Stimulated activated naive CD4-positive, alpha-beta T cell treated with Interleukin-2 at 50 U/mL for 16 hours (primary cell): ENCODE results near the gene MRAP2.

Experiments used
- DNase-seq: peaks from one replicate; lab custom pipeline; 2025; lab: John Stamatoyannopoulos, UW

The MRAP2 gene, protein sequence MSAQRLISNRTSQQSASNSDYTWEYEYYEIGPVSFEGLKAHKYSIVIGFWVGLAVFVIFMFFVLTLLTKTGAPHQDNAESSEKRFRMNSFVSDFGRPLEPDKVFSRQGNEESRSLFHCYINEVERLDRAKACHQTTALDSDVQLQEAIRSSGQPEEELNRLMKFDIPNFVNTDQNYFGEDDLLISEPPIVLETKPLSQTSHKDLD

GRCh38 chr6:84033523-84034451 is at the start of gene MRAP2:
Gene MRAP2 (plus strand): TSS chr6:84033772. CDS start chr6:84055319, 21,547 bp downstream.
- no peak for DNase-seq

DNA sequence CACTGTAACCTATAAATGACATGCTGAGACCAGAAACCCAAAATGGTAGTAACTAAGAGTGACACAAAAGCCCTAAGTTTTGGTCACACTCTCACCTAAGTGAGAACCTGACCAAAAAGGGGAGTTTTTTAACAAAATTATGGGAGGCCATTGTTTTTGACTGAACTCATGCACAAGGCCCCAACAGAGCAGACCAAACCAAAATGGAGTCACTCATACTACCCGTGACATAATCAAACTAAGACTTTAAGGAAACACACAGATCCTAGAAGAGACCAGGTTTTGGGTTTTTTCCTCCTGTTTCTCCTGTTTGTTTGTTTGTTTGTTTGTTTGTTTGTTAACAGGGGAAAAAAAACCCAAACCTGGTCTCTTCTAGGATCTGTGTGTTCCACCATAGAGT is 49.2 kb upstream of the MRAP2 start:
- DNase-seq: no peak

DNA sequence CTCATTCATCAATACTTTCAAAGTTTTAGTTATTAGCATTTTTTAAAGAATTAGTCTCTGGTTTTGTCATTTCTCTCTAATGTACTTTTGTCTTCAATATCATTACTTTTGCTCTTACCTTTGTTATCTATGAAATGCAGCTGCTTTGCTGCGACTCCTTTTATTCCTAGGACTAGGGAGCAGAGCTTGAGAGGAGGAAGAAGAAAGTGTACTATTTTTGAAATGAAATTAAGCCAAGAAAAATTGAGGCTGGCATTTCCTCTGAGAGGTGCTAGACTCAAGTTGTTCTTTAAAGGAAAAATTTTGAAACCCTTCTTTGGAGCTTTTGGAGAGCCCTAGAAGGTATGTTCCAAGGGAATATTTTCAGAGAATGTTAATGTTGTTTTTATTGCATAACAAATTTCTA is 48.3 kb upstream of the MRAP2 start:
- DNase-seq: no peak

- DNase-seq: no peak
These were observed 47.9 kb upstream of the MRAP2 start for GRCh38 chr6:83985715-83986114.

DNA sequence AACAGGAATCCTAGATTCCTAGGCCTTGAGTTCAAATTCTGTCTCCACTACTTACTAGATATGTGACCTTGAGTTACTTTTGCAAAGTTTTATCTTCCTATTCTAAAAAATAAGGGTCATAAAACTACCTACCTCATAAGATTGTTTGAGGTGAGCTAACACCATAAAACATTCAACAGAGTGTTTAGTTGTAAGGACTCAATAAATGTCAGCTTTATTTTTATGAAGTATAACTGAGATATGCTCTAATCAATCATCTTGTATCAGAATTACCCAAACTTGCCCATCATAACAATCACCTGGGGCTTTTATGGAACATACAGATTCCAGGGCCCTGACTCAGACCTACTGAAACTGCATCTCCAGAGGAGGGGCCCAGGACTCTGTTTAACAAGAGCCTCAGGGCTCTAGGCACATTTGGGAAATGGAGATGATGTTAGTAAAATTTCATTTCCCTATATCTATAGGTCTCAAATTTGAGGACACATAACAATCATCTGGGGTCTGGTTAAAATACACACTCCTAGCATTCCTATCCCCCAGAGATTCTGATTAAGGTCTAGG is 35.5 kb upstream of the MRAP2 start:
- no peak for DNase-seq

GRCh38 chr6:84001119-84001518 is 32.5 kb upstream of the MRAP2 start:
- no peak for DNase-seq

GRCh38 chr6:84002226-84002625 is 31.3 kb upstream of the MRAP2 start:
- no peak for DNase-seq

GRCh38 chr6:84003131-84003530 is 30.4 kb upstream of the MRAP2 start:
- no peak for DNase-seq

GRCh38 chr6:84003654-84004053 is 29.9 kb upstream of the MRAP2 start:
- DNase-seq: no peak

DNA sequence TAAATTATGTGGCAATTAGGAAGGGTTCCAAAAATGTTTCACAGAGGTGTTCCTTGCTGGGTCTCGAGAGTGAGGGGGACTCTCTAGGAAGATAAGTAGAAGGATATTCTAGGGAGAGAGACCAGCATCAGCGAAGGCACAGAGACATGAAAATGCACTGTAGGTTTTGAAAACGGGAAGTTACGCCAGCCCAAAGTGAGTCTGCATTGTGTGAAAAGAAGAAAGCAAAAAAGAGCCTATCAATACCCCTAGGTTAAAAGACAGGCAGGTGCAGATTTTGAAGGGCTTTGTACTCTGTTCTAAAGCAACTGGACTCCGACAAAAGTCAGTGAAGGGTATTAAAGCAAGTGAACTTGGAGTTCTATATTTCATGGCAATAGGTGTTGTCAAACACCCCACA is 25.7 kb upstream of the MRAP2 start:
- no peak for DNase-seq

DNA sequence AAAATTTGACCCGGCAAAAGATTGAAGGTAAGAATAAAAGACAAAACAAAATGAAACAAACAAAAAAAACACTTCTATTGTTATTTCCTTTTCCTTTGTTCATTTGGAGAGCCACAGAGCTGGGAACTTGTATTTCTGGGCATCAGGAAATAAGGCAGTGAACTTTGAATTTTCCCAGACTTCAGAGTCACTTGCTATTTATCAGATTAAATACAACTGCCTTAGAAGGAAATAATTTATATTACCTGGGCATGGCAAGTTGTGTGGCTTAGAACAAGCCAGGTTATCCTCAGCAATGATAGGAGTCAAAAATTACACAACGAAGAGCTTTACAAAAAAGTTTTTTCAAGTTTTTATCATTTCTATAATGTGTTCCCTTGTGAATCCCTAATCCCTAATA is 20.2 kb upstream of the MRAP2 start:
- no peak for DNase-seq

- no peak for DNase-seq
These were observed 19.6 kb upstream of the MRAP2 start for GRCh38 chr6:84013931-84014330.

GRCh38 chr6:84016029-84016428 is 17.5 kb upstream of the MRAP2 start:
- DNase-seq: no peak

DNA sequence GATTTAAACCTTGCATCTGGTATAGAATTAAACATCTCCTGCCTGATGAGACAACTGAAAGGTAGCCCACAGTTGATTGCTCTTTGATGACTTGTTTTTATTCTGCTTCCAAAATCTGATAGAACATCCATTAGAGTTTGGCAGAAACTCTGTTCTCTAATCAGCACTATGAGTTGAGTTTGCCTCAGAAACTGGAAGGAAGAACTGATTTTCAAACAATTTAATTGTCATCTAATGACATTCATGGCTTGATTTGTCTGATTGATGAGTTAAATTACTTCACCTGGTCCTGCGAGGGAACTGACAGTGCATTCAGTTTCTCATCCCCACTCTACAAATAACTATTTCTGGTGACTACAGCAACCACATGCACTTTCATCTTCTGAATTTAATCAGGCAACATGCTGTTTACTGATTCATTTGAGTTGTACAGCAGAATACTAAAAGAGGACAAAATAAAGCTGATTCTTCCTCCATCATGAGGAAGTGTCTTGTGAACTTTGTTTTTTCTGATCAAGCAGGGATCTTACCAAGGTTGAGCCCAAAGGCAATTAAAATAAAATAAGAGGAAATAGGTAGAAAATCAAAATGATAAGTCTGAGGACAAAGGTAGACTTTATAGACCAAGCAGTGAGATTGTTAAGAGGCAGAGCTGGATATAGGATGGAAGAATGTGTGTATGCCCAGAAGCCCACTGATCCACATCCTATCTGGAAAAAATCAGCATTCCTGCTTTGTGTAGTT is 15.7 kb upstream of the MRAP2 start:
- no peak for DNase-seq

DNA sequence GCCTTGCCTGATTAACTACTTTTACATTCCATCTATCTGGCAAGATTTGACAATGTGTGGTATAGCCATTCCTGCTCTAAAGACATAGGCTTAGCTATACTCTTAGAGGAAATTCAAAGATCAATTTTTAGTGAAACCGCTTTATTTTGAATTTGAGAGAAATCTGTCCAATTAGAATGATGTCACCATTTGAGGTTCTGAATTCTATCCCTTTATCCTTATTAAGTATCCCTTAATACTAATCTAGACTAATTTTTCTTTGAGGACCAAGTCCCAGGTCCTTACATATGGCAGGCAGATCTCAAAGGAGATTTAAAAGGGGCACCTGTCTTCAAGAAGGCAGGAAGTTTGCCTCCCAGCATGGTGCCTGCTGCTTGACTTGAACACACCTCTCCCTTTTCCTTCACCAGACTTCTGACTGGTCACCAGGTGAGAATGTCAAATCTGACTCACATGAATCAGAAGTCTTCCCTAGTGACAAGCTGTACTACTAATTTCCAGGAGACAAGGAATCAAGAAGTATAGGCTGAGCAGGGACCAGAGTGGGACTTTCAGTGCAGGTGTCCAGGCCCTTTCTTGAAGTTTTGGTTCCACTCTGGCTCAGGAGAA is 15.0 kb upstream of the MRAP2 start:
- DNase-seq: no peak

GRCh38 chr6:84019141-84019841 is 14.3 kb upstream of the MRAP2 start:
- no peak for DNase-seq

DNA sequence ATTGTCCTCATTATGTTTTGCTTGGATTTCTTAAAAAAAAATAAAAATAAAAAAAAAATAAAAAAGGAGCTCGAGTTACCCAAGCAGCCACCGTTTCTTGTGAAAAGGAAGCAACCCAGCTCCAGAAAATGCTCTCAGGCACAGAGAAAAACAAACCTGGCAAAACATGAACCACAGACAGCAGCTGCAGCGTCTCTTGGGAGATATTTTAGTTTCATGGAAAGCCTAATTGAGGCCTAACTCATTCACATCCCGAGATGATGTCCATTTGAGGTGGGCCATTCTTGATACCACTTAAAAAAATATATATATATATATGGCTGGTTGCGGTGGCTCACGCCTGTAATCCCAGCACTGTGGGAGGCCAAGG is 13.7 kb upstream of the MRAP2 start:
- no peak for DNase-seq

DNA sequence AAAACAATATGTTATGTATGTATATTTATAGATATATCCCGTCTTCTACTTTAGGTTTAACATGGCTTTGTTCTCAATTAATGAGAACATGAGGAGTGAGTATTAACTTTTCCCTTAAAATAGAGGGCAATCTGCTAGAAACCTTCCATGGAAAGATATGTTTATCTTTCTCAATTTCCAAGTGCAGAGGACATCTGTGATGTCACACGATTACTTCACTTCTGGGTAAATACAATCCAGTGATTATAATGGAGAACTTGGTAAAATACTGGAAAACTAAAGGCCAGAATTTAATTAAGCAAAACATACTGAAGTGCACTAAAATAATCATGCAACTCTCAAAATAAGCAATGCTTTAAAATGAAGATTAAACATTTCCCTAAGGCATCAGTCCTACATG is 11.9 kb upstream of the MRAP2 start:
- no peak for DNase-seq

DNA sequence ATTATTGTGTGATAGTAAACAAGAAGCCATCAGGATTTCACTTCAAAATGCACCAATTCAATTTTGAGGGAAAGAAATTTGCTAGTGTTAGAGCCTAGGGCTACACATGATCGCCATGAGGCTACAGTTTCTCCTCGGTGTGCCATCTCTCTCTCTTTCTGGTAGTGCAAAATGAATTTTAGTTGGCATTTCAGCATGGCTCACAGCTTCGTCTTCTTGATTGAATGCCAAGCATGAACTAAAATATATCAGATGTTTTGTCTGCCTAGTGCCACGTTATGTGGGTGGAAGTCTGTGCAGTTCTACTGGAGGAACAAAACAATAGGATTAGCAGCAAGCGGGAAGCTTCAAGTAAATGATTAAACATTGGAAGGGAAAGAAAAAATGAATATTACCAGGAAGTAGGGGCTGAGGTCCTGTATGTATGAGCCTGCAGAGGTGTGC is 6.8 kb upstream of the MRAP2 start:
- DNase-seq: no peak

GRCh38 chr6:84027340-84028181 is 6.0 kb upstream of the MRAP2 start:
- DNase-seq: no peak
